Esophagus muscularis mucosa (tissue), 3 donors: ENCODE measurements around the gene GRIK3.

Experiments used
- CTCF ChIP-seq, 3 experiments: fragments of 200-600 bp in 2 of 3; fragments of 450-650 bp in 1 of 3; sonication (generic) in 2 of 3; IDR thresholded peaks; one replicate each; pipeline ENCODE4 v1.5.1; 2017 to 2019; ENCODE audit warnings: antibody characterized with exemption in 3 of 3, mild to moderate bottlenecking in 2 of 3, moderate library complexity in 1 of 3
- POLR2A ChIP-seq: fragments of 450-650 bp; IDR thresholded peaks from one replicate; pipeline ENCODE4 v1.6.1; 2017; ENCODE audit warnings: antibody characterized with exemption, moderate library complexity, mild to moderate bottlenecking, low read depth

GRCh38 chr1:36814774-36815173 lies 219.5 kb downstream of the GRIK3 start:
- TF ChIP-seq CTCF (IDR thresholded peaks at IDR 0.05) (no peak), POLR2A (no peak)
